HG03064 (cell line): Measurements from ENCODE around the gene PIK3CG.
"Not testable (repeated sequence)": the region's sequence is repeated elsewhere in the genome, so short reads cannot be mapped to it uniquely, and the experiment has no call there.

Experiments
- ATAC-seq: cut with Tn5 transposase; IDR thresholded peaks from one replicate; pipeline ENCODE4 v1.9.1; 2021; ENCODE audit warnings: low read depth; ENCODE audit not compliant: unreplicated experiment

PIK3CG gene

GRCh38 chr7:106927536-106927935 lies 62.5 kb downstream of the PIK3CG start:
- no peak for ATAC-seq

DNA sequence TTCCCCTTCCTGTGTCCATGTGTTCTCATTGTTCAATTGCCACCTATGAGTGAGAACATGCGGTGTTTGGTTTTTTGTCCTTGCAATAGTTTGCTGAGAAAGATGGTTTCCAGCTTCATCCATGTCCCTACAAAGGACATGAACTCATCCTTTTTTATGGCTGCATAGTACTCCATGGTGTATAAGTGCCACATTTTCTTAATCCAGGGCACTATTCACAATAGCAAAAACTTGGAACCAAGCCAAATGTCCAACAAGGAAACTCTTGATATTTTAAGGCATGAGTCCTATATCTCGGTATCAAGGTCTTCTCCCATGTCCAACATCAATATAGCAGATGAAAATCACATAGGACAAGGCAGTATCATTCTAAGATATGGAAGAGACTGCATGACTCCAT lies 64.5 kb downstream of the PIK3CG start:
- not testable (repeated sequence) for ATAC-seq

DNA sequence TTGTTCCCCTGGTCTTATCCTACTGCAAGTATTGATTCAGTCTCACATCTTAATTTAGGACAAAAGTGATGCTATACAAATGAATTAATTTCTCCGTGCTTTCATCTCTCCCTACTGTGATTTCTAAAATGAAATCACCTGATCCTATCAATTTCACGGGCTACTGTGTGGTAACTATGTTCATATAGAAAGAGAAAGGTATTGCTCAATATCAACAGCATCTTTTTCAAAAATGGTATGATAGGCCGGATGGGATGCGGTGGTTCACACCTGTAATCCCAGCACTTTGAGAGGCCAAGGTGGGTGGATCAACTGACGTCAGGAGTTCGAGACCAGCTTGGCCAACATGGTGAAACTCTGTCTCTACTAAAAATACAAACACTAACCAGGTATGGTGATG lies 71.2 kb downstream of the PIK3CG start:
- no peak for ATAC-seq

DNA sequence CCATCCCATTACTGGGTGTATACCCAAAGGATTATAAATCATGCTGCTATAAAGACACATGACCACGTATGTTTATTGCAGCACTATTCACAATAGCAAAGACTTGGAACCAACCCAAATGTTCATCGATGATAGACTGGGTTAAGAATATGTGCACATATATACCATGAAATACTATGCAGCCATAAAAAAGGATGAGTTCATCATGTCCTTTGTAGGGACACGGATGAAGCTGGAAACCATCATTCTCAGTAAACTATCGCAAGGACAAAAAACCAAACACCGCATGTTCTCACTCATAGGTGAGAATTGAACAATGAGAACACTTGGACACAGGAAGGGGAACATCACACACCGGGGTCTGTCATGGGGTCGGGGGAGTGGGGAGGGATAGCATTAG lies 73.0 kb downstream of the PIK3CG start:
- ATAC-seq, result not testable (repeated sequence)

DNA sequence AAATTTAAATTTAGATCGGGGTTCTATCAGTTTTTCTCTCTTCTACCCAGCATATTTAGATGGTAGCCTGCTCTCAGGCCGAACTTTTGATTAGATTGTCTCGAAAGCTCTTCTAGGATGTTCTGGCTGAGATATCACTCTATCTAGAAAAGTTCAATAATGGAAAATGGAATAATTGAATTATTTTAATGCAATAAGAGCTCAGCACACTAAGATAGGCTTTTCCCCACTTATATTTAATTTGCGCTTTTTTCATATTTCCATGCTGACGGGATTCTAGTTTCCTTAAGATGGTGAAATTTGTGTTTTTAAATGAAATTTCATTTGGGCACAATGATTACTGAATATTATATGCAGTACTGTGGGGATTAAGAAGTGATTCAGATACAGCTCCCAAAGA lies 73.7 kb downstream of the PIK3CG start:
- ATAC-seq, result no peak

DNA sequence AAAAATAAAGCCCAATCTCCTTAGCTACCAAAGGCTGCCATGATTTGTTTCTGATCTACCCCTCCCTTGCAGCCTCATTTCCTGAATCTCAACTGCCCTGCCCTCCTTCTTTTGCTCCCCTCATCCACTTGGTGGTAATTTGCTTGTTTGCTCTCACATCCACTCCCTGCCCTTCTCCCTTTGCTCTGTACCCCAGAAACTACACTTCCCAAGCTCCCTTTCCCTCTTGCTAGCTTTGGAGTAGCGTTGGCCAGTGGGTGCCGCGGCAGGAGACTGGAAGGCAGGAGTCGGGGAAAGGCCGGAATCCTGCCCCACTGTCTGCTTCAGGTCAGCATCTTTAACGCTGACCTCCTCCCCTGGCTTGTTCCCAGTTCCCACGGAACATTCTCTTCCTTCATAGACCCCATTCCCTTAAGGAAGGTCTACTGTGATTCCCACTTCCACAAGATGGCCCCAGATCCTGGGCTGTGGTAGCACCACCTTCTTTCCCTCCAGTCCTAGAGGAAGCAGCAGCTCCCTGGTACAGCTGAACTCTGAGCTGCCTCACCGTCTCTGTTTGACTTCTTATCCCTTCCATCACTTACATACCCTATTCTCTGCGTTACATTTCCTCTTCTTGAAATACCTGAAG lies 79.1 kb downstream of the PIK3CG start:
- ATAC-seq, result no peak

DNA sequence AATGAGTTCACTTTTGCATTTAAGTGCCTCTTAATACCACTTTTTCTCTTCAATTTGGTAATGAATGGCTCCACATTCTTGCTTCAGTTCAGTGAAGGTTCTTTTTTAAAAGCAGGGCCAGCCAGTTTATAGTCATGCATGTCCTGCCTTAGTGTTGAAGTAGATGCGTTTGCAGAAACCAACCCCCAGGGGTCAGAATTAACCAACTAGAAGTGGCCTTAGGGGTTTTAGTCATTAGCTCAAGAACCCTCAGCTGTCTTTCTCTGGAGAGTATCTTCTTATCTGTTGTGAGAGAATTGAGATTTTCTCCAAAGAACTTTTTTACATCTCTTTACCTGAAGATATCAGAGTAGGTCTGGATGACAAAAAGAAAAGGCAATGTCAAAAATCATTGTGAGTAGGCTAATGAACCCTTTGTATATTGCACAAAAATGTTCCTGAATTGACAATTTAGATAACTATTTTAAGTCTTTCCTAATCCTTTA lies 82.2 kb downstream of the PIK3CG start:
- no peak for ATAC-seq

DNA sequence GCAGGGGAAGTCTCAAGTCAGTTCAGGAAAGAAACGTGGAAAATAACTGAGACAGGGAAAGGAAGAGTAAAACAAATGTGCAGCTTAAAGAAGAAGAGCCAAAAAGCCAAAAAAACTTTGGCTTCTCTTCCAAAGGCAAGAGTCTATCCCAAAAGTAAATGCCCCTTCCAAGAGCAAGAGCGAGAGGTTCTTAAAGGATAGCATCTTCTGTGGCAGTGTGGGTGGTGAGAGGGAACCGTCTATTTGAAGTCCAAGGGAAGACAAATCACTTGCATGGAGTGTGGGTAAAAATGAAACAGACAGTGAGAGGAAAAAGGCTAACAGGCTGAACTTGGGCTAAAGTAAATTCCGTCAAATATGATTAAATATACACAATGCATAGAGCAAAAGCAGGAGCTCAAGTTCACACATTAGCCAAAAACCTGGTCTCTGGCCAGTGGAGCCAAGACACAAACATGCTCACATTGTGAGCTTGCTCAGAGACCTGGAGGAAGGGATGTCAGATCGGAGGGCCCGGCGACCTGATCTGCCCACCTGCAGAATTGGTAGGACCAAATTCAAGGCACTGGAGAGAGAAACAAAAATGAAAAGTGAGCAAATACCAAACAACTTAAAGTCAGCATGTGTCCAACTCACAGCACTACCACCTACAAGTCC lies 87.0 kb downstream of the PIK3CG start:
- ATAC-seq, result no peak

DNA sequence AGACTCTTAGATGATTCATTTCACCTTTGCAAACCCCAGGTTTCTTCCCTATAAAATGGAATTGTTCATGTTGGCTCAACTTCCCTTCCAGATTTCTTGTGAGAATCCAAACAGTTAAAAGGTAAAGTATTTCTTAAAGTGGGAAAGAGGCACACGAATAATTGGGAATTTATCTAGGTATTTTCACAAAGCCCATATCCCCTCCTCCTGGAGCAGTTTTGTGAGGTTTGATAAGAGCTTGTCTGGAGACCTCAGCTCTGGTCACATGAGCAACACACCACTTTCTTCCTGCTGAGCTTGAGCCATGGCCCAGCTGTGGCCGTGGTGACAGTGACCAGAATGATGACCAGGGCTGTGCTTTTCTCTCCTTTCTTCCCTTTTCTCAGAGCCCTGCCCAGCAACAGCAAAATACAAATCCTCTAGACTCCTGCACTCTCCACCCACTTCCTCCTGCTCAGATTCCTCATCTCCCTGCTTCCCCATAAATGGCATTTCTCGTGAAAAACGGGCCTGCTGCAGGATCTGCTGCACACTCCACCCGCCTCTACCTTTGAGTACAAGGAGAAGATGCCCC lies 87.7 kb downstream of the PIK3CG start:
- no peak for ATAC-seq

GRCh38 chr7:106954840-106955239 lies 89.8 kb downstream of the PIK3CG start:
- ATAC-seq, result no peak

DNA sequence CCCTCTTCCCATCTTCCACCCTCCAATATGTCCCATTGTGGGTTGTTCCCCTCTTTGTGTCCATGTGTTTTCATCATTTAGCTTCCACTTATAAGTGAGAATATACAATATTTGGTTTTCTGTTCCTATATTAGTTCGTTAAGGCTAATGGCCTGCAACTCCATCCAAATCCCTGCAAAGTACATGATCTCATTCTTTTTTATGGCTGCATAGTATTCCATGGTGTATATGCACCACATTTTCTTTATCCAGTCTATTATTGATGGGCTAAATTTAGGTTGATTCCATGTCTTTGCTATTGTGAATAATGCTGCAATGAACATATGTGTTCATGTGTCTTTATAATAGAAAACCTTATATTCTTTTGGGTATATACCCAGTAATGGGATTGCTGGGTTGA lies 90.8 kb downstream of the PIK3CG start:
- not testable (repeated sequence) for ATAC-seq
